ENCODE measurements around the gene TMEM61. TPM values are rescaled to one million over a fixed set of nuclear protein-coding genes. Genes with fewer than 3 reads are reported as not detected.
"Not testable (repeated sequence)": the region's sequence is repeated elsewhere in the genome, so short reads cannot be mapped to it uniquely, and the experiment has no call there.

Gene TMEM61
- polyA plus RNA-seq = 1 to 10 TPM; 2.2 to 6.7 (median 4.8) TPM
- long read RNA-seq, donor 1 = 0 reads
- long read RNA-seq, donor 2 = 0 reads
- long read RNA-seq, donor 3 = 0 reads
- long read RNA-seq, donor 4 = 0 reads
- long read RNA-seq, donor 5 = 0 reads
- long read RNA-seq, donor 6 = 0 reads
- long read RNA-seq, donor 7 = 0 reads
- long read RNA-seq, donor 8 = 0 reads
- long read RNA-seq, donor 9 = 0 reads
- long read RNA-seq, donor 10, partial matches to known transcripts = 0 of 1 reads
- long read RNA-seq, donor 10, other reads (novel, unspliced or antisense) = 0 of 1 reads

GRCh38 chr1:54980528-54981241 is at the start of gene TMEM61:
Gene TMEM61 (plus strand): TSS chr1:54980628. CDS start chr1:54981066, 438 bp downstream.
- DNase-seq = peak; percentile 63 to 65
- WGBS, 3 donors = 3 to 9% (median 6%) methylated on average over 39 to 69 of the region's 69 CpGs
- H3K27ac ChIP-seq (ENCODE audit: low read depth in 1 of 3, low read length in 2 of 3) = peak within 1 kb of the TSS in 1 of 3 donors; percentile 37

GRCh38 chr1:54931275-54931840 is 49.1 kb upstream of the TMEM61 start:
- H3K4me3 ChIP-seq (ENCODE audit: low read depth in 1 of 3, low read length in 3 of 3) = no peak overlapping the region
- 43 to 88% (median 84%) methylated on average over 1 of the region's 1 CpG for WGBS, 3 donors
- no peaks in the 10 kb centered on the region for H3K36me3 ChIP-seq (ENCODE audit: control insufficient read depth in 3 of 3, insufficient read depth in 2 of 3, low read depth in 1 of 3, low read length in 3 of 3)
- DNase-seq (no peak), FAIRE-seq (no peak)
- H3K9me3 ChIP-seq (ENCODE audit: control insufficient read depth in 2 of 2, insufficient read depth in 1 of 2, low read depth in 1 of 2, low read length in 1 of 2) = peaks cover 0 to 3% of the 10 kb centered on the region in 2 donors
- H3K4me1 ChIP-seq (ENCODE audit: control insufficient read depth in 3 of 3, insufficient read depth in 2 of 3, low read depth in 1 of 3, low read length in 2 of 3) = peaks cover 0 to 6% (median 0%) of the 10 kb centered on the region in 3 donors
- no peaks in the 10 kb centered on the region for H3K27me3 ChIP-seq (ENCODE audit: control insufficient read depth in 3 of 3, insufficient read depth in 3 of 3, low read length in 3 of 3)
- H3K27ac ChIP-seq (ENCODE audit: low read depth in 1 of 3, low read length in 2 of 3) = no peak overlapping the region

More at GRCh38 chr1:54980528-54981241, at the start of gene TMEM61:
- peaks cover 0 to 31% (median 2%) of the 10 kb centered on the region in 3 donors for H3K27me3 ChIP-seq (ENCODE audit: control insufficient read depth in 3 of 3, insufficient read depth in 3 of 3, low read length in 3 of 3)
- H3K4me3 ChIP-seq (ENCODE audit: low read depth in 1 of 3, low read length in 3 of 3) = peak within 1 kb of the TSS; percentile 19 to 25 (median 22)
- peaks cover 0 to 5% (median 0%) of the 10 kb centered on the region in 3 donors for H3K4me1 ChIP-seq (ENCODE audit: control insufficient read depth in 3 of 3, insufficient read depth in 2 of 3, low read depth in 1 of 3, low read length in 2 of 3)
- H3K9me3 ChIP-seq (ENCODE audit: control insufficient read depth in 2 of 2, insufficient read depth in 1 of 2, low read depth in 1 of 2, low read length in 1 of 2) = no peaks in the 10 kb centered on the region
- FAIRE-seq = no peak
- peaks cover 0 to 2% (median 0%) of the 10 kb centered on the region in 3 donors for H3K36me3 ChIP-seq (ENCODE audit: control insufficient read depth in 3 of 3, insufficient read depth in 2 of 3, low read depth in 1 of 3, low read length in 3 of 3)

DNA sequence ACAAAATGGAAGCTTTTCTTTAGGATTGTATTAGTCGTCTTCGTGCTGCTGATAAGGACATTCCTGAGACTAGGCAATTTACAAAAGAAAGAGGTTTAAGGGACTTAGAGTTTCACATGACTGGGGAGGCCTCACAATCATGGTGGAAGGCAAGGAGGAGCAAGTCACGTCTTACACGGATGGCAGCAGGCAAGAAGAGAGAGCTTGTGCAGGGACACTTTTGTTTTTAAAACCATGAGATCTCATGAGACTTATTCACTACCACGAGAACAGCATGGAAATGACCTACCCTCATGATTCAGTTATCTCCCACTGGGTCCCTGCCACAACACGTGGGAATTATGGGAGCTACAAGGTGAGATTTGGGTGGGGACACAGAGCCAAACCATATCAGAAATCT is 46.3 kb upstream of the TMEM61 start:
- not testable (repeated sequence) for H3K9me3 ChIP-seq (ENCODE audit: control insufficient read depth in 2 of 2, insufficient read depth in 1 of 2, low read depth in 1 of 2, low read length in 1 of 2); H3K4me3 ChIP-seq (ENCODE audit: low read depth in 1 of 3, low read length in 3 of 3); H3K27me3 ChIP-seq (ENCODE audit: control insufficient read depth in 3 of 3, insufficient read depth in 3 of 3, low read length in 3 of 3); DNase-seq; H3K27ac ChIP-seq (ENCODE audit: low read depth in 1 of 3, low read length in 2 of 3); H3K36me3 ChIP-seq (ENCODE audit: control insufficient read depth in 3 of 3, insufficient read depth in 2 of 3, low read depth in 1 of 3, low read length in 3 of 3); FAIRE-seq
- H3K4me1 ChIP-seq (ENCODE audit: control insufficient read depth in 3 of 3, insufficient read depth in 2 of 3, low read depth in 1 of 3, low read length in 2 of 3) = peaks cover 0 to 12% (median 0%) of the 10 kb centered on the region in 3 donors
- WGBS, 3 donors = 88 to 90% (median 89%) methylated on average over 6 of the region's 6 CpGs

DNA sequence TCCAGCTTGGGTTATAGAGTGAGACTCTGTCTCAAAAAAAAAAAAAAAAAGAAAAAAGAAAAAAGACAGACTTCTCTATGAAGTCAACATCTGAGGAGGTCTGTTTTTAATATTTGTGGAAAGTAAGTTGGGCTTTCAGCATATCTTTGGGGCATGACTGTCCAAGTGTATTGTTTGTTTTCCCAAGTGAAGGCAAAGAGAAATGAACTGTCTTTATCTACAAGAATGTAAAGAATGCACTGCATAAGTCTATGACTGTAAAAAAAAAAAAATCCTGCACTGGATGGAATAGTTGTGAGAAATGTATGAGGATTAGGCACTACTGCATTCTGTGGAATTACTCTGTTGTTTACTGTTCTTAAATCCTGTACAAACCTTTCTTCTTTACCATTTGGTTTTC is 45.6 kb upstream of the TMEM61 start:
- Histone ChIP-seq H3K36me3 (ENCODE audit: control insufficient read depth in 3 of 3, insufficient read depth in 2 of 3, low read depth in 1 of 3, low read length in 3 of 3) (no peaks in the 10 kb centered on the region), H3K27ac (ENCODE audit: low read depth in 1 of 3, low read length in 2 of 3) (no peak overlapping the region), H3K4me3 (ENCODE audit: low read depth in 1 of 3, low read length in 3 of 3) (no peak overlapping the region), H3K27me3 (ENCODE audit: control insufficient read depth in 3 of 3, insufficient read depth in 3 of 3, low read length in 3 of 3) (no peaks in the 10 kb centered on the region), H3K4me1 (ENCODE audit: control insufficient read depth in 3 of 3, insufficient read depth in 2 of 3, low read depth in 1 of 3, low read length in 2 of 3) (peaks cover 0 to 19% (median 0%) of the 10 kb centered on the region in 3 donors), H3K9me3 (ENCODE audit: control insufficient read depth in 2 of 2, insufficient read depth in 1 of 2, low read depth in 1 of 2, low read length in 1 of 2) (peaks cover 0 to 3% of the 10 kb centered on the region in 2 donors)
- DNase-seq (no peak), FAIRE-seq (no peak)

- Histone ChIP-seq H3K27ac (ENCODE audit: low read depth in 1 of 3, low read length in 2 of 3) (no peak overlapping the region), H3K9me3 (ENCODE audit: control insufficient read depth in 2 of 2, insufficient read depth in 1 of 2, low read depth in 1 of 2, low read length in 1 of 2) (peaks cover 0 to 3% of the 10 kb centered on the region in 2 donors), H3K4me1 (ENCODE audit: control insufficient read depth in 3 of 3, insufficient read depth in 2 of 3, low read depth in 1 of 3, low read length in 2 of 3) (peaks cover 0 to 19% (median 0%) of the 10 kb centered on the region in 3 donors), H3K27me3 (ENCODE audit: control insufficient read depth in 3 of 3, insufficient read depth in 3 of 3, low read length in 3 of 3) (no peaks in the 10 kb centered on the region), H3K4me3 (ENCODE audit: low read depth in 1 of 3, low read length in 3 of 3) (no peak overlapping the region), H3K36me3 (ENCODE audit: control insufficient read depth in 3 of 3, insufficient read depth in 2 of 3, low read depth in 1 of 3, low read length in 3 of 3) (no peaks in the 10 kb centered on the region)
- 62 to 78% (median 75%) methylated on average over 4 of the region's 4 CpGs for WGBS, 3 donors
- DNase-seq (no peak), FAIRE-seq (no peak)
Measured at GRCh38 chr1:54936791-54937190, 43.6 kb upstream of the TMEM61 start.

DNA sequence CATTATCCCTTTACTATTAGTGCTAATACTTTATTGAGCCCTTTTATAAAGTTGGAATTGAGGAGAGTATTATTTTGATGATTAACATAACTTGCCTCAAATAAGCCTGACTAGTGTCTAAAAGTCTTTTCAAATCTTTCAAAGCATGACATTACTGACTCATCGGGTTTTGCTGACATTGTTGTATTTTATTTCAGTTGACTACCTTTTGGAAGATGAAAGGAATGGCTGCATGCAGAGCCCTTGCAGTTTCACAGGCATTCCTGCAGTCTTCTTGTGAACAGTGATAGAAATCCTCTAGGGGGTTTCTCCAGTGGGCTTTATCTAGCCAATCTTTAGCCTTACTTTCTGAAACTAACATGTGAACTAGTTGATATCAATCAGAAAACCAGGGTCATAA is 43.0 kb upstream of the TMEM61 start:
- 62 to 89% (median 74%) methylated on average over 1 of the region's 1 CpG for WGBS, 3 donors
- DNase-seq = no peak
- H3K4me3 ChIP-seq (ENCODE audit: low read depth in 1 of 3, low read length in 3 of 3) = no peak overlapping the region
- H3K36me3 ChIP-seq (ENCODE audit: control insufficient read depth in 3 of 3, insufficient read depth in 2 of 3, low read depth in 1 of 3, low read length in 3 of 3) = no peaks in the 10 kb centered on the region
- H3K27me3 ChIP-seq (ENCODE audit: control insufficient read depth in 3 of 3, insufficient read depth in 3 of 3, low read length in 3 of 3) = no peaks in the 10 kb centered on the region
- peaks cover 0 to 3% of the 10 kb centered on the region in 2 donors for H3K9me3 ChIP-seq (ENCODE audit: control insufficient read depth in 2 of 2, insufficient read depth in 1 of 2, low read depth in 1 of 2, low read length in 1 of 2)
- H3K4me1 ChIP-seq (ENCODE audit: control insufficient read depth in 3 of 3, insufficient read depth in 2 of 3, low read depth in 1 of 3, low read length in 2 of 3) = peaks cover 0 to 19% (median 0%) of the 10 kb centered on the region in 3 donors
- no peak for FAIRE-seq
- no peak overlapping the region for H3K27ac ChIP-seq (ENCODE audit: low read depth in 1 of 3, low read length in 2 of 3)

DNA sequence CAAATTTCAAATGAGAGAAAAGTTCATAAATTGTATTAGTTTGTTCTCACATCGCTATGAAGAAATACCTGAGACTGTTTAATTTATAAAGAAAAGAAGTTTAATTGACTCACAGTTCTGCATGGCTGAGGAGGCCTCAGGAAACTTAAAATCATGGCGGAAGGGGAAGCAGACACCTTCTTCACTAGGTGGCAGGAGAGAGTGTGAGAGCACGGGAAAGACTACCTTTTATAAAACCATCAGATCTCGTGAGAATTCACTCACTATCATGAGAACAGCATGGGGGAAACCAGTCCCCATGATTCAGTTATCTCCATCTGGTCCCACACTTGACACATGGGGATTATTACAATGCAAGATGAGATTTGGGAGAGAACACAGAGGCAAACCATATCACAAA is 41.5 kb upstream of the TMEM61 start:
- FAIRE-seq; H3K4me3 ChIP-seq (ENCODE audit: low read depth in 1 of 3, low read length in 3 of 3); H3K27me3 ChIP-seq (ENCODE audit: control insufficient read depth in 3 of 3, insufficient read depth in 3 of 3, low read length in 3 of 3); DNase-seq; H3K27ac ChIP-seq (ENCODE audit: low read depth in 1 of 3, low read length in 2 of 3); H3K36me3 ChIP-seq (ENCODE audit: control insufficient read depth in 3 of 3, insufficient read depth in 2 of 3, low read depth in 1 of 3, low read length in 3 of 3): not testable (repeated sequence)
- WGBS, 3 donors = 81 to 89% (median 83%) methylated on average over 4 of the region's 4 CpGs
- Histone ChIP-seq H3K9me3 (ENCODE audit: control insufficient read depth in 2 of 2, insufficient read depth in 1 of 2, low read depth in 1 of 2, low read length in 1 of 2) (peaks cover 0 to 11% of the 10 kb centered on the region in 2 donors), H3K4me1 (ENCODE audit: control insufficient read depth in 3 of 3, insufficient read depth in 2 of 3, low read depth in 1 of 3, low read length in 2 of 3) (peaks cover 0 to 19% (median 0%) of the 10 kb centered on the region in 3 donors)

DNA sequence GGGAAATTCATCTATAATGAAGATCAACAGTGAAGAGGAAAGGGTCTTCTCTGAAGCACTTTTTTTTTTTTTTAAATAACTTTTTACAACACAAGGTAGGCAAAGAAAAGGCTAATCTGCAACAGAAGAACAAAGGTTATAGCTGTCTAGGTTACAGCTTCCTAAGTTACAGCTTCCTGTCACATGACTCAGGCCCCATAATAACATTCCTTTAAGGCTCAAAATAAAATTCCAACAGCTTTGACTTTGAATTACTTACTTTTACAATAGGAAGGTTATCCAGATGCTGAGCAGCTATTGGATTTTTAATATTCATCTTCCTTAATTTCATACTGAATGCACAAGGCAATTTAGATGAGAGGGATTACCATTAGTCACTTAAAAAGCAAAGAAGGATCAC is 40.4 kb upstream of the TMEM61 start:
- Histone ChIP-seq H3K4me1 (ENCODE audit: control insufficient read depth in 3 of 3, insufficient read depth in 2 of 3, low read depth in 1 of 3, low read length in 2 of 3) (peaks cover 0 to 25% (median 0%) of the 10 kb centered on the region in 3 donors), H3K27ac (ENCODE audit: low read depth in 1 of 3, low read length in 2 of 3) (peak overlapping the region in 1 of 3 donors; percentile 29)
- no peak for FAIRE-seq

More for the DNA sequence above, 40.4 kb upstream of the TMEM61 start:
- Histone ChIP-seq H3K9me3 (ENCODE audit: control insufficient read depth in 2 of 2, insufficient read depth in 1 of 2, low read depth in 1 of 2, low read length in 1 of 2) (peaks cover 0 to 8% of the 10 kb centered on the region in 2 donors), H3K36me3 (ENCODE audit: control insufficient read depth in 3 of 3, insufficient read depth in 2 of 3, low read depth in 1 of 3, low read length in 3 of 3) (no peaks in the 10 kb centered on the region), H3K4me3 (ENCODE audit: low read depth in 1 of 3, low read length in 3 of 3) (no peak overlapping the region), H3K27me3 (ENCODE audit: control insufficient read depth in 3 of 3, insufficient read depth in 3 of 3, low read length in 3 of 3) (no peaks in the 10 kb centered on the region)
- DNase-seq = peak in 1 of 2 donors; percentile 75

Measured in small intestine (tissue), 16 donors.